M059J (cell line): ENCODE results near the gene PGAP3. TPM values are rescaled to one million over a fixed set of nuclear protein-coding genes. Genes with fewer than 3 reads are reported as not detected.
A peak's percentile ranks its signal among the peaks of the same experiment; 100 is the strongest.

ENCODE experiments used
- DNase-seq: peaks from one replicate; pipeline ENCODE4 v3.0.0-alpha.2; 2012; ENCODE audit warnings: low read depth
- total RNA-seq: library from RNA; depleted of rRNA; stranded (reverse); fragments of >200 nt; shearing (Covaris generic); gene quantifications from 2 replicates; pipeline ENCODE4 v1.2.3, GENCODE V29; 2014

PGAP3 gene
- total RNA-seq, 1 experiment from 2014 or later, result 9.2 TPM

- DNase-seq, result no peak
Measured at GRCh38 chr17:39639566-39640458, 48.0 kb downstream of the PGAP3 start.

- no peak for DNase-seq
Measured at GRCh38 chr17:39639043-39639442, 48.8 kb downstream of the PGAP3 start.

GRCh38 chr17:39638317-39638716 lies 49.5 kb downstream of the PGAP3 start:
- DNase-seq, result no peak

- DNase-seq, result peak; percentile 78
Measured at GRCh38 chr17:39636927-39637736, 50.7 kb downstream of the PGAP3 start, which contains the start of gene STARD3. STARD3 (plus strand) TSS chr17:39637144; CDS start chr17:39653532, 16,388 bp downstream.

GRCh38 chr17:39636587-39636926 lies 51.3 kb downstream of the PGAP3 start:
- DNase-seq, result no peak

GRCh38 chr17:39635614-39636176 lies 52.2 kb downstream of the PGAP3 start:
- no peak for DNase-seq

GRCh38 chr17:39634384-39634871 lies 53.4 kb downstream of the PGAP3 start:
- DNase-seq, result peak; percentile 38

GRCh38 chr17:39633570-39634183 lies 54.2 kb downstream of the PGAP3 start:
- DNase-seq, result no peak

GRCh38 chr17:39632153-39632941 lies 55.5 kb downstream of the PGAP3 start:
- no peak for DNase-seq

GRCh38 chr17:39631403-39631802 lies 56.5 kb downstream of the PGAP3 start:
- no peak for DNase-seq

GRCh38 chr17:39629898-39630297 lies 58.0 kb downstream of the PGAP3 start:
- no peak for DNase-seq

- DNase-seq, result no peak
Measured at GRCh38 chr17:39629494-39629880, 58.4 kb downstream of the PGAP3 start.

GRCh38 chr17:39628655-39629493 lies 59.0 kb downstream of the PGAP3 start:
- DNase-seq, result no peak

- no peak for DNase-seq
Measured at GRCh38 chr17:39627712-39628516, 59.9 kb downstream of the PGAP3 start.

GRCh38 chr17:39627047-39627711 lies 60.7 kb downstream of the PGAP3 start:
- DNase-seq, result no peak

- DNase-seq, result no peak
Measured at GRCh38 chr17:39626171-39627046, 61.4 kb downstream of the PGAP3 start, which contains the start of gene PPP1R1B. PPP1R1B (plus strand) TSS chr17:39626952; CDS start chr17:39627393, 441 bp downstream.

GRCh38 chr17:39625198-39625785 lies 62.6 kb downstream of the PGAP3 start:
- no peak for DNase-seq
